ENCODE data around the gene RELN. TPM values are rescaled to one million over a fixed set of nuclear protein-coding genes. Genes with fewer than 3 reads are reported as not detected.

RELN gene
- total and polyA plus RNA-seq, 3 donors from 2014 or later = 3.8 to 5.8 (median 5.2) TPM

DNA sequence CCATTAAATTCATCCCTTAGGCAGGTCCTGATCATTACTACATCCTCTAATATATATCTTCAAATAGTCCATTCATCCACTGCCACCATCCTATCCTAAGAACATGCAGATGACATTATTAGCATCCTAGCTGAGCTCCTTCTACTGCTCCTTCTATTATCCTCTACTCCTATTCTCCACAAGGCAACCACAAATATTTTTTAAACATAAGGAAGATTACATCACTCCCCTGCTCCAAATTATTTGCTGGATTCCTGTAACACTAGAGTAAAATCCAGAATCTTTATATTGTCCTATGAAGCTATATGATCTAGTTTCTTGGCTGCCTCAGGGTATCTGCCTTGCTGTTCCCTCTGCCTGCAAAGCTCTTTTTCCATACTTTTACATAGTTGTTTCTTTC lies 367.2 kb downstream of the RELN start:
- H3K36me3 ChIP-seq (ENCODE audit: low read depth, missing control alignments) = no peaks in the 10 kb centered on the region
- no peak for DNase-seq
- no peaks in the 10 kb centered on the region for H3K9me3 ChIP-seq
- no peak overlapping the region for H3K27ac ChIP-seq
- H3K4me3 ChIP-seq = no peak overlapping the region
- H3K4me1 ChIP-seq = no peaks in the 10 kb centered on the region
- H3K27me3 ChIP-seq = no peaks in the 10 kb centered on the region
- no peak for TF ChIP-seq POLR2A (IDR thresholded peaks at IDR 0.05)
- TF ChIP-seq, protein P1, sequence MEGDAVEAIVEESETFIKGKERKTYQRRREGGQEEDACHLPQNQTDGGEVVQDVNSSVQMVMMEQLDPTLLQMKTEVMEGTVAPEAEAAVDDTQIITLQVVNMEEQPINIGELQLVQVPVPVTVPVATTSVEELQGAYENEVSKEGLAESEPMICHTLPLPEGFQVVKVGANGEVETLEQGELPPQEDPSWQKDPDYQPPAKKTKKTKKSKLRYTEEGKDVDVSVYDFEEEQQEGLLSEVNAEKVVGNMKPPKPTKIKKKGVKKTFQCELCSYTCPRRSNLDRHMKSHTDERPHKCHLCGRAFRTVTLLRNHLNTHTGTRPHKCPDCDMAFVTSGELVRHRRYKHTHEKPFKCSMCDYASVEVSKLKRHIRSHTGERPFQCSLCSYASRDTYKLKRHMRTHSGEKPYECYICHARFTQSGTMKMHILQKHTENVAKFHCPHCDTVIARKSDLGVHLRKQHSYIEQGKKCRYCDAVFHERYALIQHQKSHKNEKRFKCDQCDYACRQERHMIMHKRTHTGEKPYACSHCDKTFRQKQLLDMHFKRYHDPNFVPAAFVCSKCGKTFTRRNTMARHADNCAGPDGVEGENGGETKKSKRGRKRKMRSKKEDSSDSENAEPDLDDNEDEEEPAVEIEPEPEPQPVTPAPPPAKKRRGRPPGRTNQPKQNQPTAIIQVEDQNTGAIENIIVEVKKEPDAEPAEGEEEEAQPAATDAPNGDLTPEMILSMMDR (IDR thresholded peaks at IDR 0.05) = no peak
- intact Hi-C loops (cut with DNase I; ENCODE audit: low total_unique reads) = no loop called here

DNA sequence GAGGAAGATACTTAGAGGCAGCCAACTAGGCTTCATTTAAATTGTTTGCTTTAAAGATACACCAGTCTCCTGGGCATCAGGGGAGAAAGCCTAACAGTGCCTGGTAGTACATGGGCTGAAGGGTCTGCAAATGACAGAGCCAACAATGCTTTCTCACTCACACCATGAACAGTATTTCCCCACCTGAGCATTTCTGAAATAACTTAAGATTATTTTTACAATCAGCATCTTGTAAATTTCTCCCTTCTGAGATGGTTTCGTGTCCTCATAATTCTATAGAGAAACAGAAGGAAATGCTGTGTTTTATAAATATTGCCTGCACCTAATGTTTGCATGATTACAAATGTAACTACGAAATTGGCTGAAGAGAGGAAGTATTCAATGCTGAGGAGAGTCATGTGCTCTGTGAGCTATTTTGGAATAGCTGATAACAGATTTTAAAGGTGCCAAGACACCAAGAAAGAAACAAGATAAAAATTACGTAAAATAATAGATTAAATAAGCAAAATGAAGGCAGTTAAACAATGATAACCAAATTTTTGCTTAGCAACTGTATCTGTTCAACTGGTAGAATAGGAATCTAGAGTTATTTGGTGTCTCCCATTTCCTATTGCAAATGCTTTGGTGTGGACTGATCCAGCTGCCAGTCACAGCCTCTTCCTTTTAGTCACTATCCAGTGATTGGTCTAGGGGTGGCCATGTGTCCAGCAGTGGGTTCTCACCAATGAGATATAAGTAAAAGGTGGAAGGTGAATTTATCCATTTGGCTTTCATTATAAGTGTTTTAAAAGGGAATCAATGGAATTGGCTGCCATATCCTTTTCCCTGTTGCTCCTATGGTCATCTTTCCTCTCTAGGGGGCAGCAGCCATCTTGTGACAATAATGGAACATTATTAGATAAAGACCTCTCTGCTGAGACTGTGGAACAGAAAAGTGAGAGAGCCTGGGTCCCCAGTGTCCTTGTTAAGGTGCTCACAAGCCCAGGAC lies 375.5 kb downstream of the RELN start:
- H3K4me1 ChIP-seq = no peaks in the 10 kb centered on the region
- TF ChIP-seq, protein P1 (IDR thresholded peaks at IDR 0.05) = no peak
- no peak for TF ChIP-seq POLR2A (IDR thresholded peaks at IDR 0.05)
- DNase-seq = no peak
- 44 to 47% methylated on average over 3 of the region's 3 CpGs for WGBS, 2 donors
- no peaks in the 10 kb centered on the region for H3K9me3 ChIP-seq
- intact Hi-C loops (cut with DNase I; ENCODE audit: low total_unique reads) = no loop called here
- no peaks in the 10 kb centered on the region for H3K27me3 ChIP-seq
- no peak overlapping the region for H3K4me3 ChIP-seq
- H3K27ac ChIP-seq = no peak overlapping the region
- no peaks in the 10 kb centered on the region for H3K36me3 ChIP-seq (ENCODE audit: low read depth, missing control alignments)

DNA sequence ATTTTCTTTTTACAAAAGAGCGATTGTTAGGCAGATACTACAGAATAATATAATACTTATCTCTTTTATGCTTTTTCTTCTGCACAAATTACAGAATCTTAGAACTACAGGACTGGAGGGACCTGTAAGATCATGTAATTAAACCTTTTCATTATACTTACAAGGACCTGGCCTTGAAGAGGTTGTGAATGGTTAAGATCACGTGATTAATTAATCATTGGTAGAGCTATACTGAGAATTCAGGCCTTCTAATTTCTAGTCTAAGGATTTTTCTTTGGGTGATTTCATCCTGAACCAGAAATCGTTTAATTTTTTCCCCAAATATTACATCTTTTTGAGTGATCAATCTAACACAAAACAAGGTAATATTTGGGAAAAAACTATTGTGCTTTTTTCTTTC lies 379.7 kb downstream of the RELN start:
- TF ChIP-seq, protein P1 (IDR thresholded peaks at IDR 0.05) = no peak
- no peak for TF ChIP-seq POLR2A (IDR thresholded peaks at IDR 0.05)
- Histone ChIP-seq H3K27me3 (no peaks in the 10 kb centered on the region), H3K27ac (no peak overlapping the region), H3K9me3 (no peaks in the 10 kb centered on the region), H3K4me1 (no peaks in the 10 kb centered on the region), H3K36me3 (ENCODE audit: low read depth, missing control alignments) (no peaks in the 10 kb centered on the region), H3K4me3 (no peak overlapping the region)
- intact Hi-C loops (cut with DNase I; ENCODE audit: low total_unique reads) = no loop called here
- DNase-seq = no peak
- 77 to 85% methylated on average over 3 of the region's 3 CpGs for WGBS, 2 donors

DNA sequence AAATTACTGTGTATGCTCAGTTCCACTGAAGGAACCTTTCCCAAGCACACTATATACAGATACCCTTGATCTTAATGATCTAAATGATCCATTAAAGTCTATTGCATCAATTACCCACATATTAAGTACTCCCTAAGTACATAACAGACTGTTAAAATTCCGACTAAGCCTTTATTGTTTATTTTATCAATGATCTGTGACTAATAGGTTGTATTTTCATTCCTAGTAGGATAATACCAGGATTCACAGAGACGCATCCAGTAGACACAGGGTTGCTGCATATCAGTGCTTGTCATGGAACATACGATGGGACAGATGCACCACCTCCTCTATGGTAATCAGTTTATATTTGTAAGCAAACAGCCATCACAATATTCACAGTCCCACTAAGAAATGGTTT lies 383.8 kb downstream of the RELN start:
- Histone ChIP-seq H3K27ac (no peak overlapping the region), H3K27me3 (no peaks in the 10 kb centered on the region), H3K4me1 (no peaks in the 10 kb centered on the region), H3K4me3 (no peak overlapping the region), H3K36me3 (ENCODE audit: low read depth, missing control alignments) (no peaks in the 10 kb centered on the region), H3K9me3 (no peaks in the 10 kb centered on the region)
- no peak for DNase-seq
- intact Hi-C loops (cut with DNase I; ENCODE audit: low total_unique reads) = no loop called here
- 68 to 73% methylated on average over 3 of the region's 3 CpGs for WGBS, 2 donors
- TF ChIP-seq, protein P1 (IDR thresholded peaks at IDR 0.05) = no peak
- TF ChIP-seq POLR2A (IDR thresholded peaks at IDR 0.05) = no peak

Measured in testis (tissue), 3 donors.